Measurements from ENCODE around the gene ANKRD36.
"Not testable (repeated sequence)": the region's sequence is repeated elsewhere in the genome, so short reads cannot be mapped to it uniquely, and the experiment has no call there.

Gene ANKRD36

DNA sequence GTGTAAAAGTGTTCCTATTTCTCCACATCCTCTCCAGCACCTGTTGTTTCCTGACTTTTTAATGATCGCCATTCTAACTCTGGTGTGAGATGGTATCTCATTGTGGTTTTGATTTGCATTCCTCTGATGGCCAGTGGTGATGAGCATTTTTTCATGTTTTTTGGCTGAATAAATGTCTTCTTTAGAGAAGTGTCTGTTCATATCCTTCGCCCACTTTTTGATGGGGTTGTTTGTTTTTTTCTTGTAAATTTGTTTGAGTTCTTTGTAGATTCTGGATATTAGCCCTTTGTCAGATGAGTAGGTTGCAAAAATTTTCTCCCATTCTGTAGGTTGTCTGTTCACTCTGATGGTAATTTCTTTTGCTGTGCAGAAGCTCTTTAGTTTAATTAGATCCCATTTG is 16.1 kb downstream of the ANKRD36 start:
- DNase-seq, result not testable (repeated sequence)

DNA sequence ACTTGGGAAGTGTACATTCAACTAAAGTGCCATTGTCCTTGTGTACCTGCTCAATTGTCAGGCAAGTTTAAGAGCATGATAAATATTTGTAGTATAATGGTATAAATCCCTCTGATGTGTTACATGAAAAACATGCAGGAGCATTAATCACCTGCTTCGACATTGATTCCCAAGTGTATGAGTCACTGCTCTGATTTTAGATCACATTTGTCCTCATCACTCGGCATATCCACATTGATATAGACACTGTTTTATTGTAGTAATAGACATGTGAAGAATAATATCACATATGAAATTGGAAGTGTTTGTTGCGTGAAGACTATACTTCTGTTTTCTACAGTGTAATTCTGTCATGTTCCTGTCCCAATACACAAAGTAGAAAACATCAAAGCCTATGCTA is 31.1 kb downstream of the ANKRD36 start:
- DNase-seq, result not testable (repeated sequence)

DNA sequence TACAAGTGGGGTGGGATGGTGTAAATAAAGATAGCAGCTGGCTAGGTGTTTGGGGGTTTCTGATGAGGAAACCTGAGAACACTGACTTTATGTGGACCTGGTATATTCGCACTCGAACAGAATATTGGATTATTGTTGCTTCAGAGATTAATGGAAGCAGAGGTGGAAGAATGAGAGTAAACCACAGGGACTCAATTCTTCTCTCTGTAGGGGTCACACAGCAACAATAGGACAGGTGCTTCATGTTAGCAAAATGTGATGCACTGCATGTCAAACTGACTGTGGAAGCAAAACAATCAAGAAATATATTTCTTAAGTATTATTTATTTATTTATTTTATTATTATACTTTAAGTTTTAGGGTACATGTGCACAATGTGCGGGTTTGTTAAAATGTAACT is 53.6 kb downstream of the ANKRD36 start:
- DNase-seq, result not testable (repeated sequence)

DNA sequence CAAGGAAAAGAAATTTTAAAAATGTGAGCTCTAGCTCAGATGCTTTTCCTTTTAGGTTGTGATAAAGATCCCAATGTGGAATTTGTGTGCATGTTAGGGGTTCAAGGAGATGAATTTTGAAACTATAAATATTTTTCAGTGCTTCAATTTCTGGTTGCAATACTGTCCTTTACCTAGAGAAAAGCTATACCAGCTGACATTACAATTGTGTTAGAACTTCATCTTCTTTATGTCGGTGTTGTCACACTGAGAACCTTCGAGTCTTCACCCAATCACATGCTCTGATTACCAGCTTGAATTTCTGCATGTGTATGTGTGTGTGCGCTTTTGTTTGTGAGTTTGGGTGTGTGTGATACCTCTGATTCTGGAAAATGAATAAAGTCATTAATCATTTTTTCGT is 55.0 kb downstream of the ANKRD36 start:
- DNase-seq, result not testable (repeated sequence)

DNA sequence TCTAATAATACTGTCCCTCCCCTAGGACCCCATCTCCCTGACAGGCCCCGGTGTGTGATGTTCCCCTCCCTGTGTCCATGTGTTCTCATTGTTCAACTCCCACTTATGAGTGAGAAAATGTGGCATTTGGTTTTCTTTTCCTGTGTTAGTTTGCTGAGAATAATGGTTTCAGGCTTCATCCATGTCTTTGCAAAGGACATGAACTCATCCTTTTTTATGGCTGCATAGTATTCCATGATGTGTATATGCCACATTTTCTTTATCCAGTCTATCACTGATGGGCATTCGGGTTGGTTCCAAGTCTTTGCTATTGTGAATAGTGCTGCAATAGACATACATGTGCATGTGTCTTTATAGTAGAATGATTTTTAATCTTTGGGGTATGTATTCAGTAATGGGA is 55.6 kb downstream of the ANKRD36 start:
- not testable (repeated sequence) for DNase-seq

DNA sequence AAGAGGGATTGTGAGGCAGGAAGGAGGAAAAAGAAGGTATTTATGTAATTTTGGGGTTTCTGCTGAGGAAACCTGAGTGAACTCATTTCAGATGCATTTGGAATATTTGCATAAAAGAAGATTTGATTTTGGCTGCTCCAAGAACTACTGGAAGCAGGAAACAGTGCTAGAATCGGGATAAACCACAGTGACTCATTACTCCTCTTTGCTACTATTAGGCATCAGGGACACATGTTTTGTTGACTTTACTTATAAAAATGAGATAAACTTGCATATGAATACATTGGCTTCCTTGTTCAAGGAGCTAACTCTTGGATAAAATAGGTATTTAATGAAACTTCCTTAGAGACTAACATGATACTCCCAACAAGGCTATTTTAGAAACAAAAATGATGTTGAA is 67.4 kb downstream of the ANKRD36 start:
- not testable (repeated sequence) for DNase-seq

DNA sequence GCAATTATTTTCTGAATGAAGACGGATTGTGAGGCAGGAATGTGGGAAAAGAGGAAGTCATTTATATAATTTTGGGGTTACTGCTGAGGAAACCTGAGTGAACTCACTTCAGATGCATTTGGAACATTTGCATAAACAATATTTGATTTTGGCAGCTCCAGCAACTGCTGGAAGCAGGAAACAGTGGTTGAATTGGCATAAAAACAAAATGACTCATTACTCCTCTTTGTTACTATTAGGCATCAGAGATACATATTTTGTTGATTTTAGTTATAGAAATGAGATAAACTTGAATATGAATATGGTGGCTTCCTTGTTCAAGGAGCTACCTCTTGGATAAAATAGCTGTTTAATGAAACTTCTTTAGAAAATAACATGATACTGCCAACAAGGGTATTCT is 82.4 kb downstream of the ANKRD36 start:
- DNase-seq, result not testable (repeated sequence)

DNA sequence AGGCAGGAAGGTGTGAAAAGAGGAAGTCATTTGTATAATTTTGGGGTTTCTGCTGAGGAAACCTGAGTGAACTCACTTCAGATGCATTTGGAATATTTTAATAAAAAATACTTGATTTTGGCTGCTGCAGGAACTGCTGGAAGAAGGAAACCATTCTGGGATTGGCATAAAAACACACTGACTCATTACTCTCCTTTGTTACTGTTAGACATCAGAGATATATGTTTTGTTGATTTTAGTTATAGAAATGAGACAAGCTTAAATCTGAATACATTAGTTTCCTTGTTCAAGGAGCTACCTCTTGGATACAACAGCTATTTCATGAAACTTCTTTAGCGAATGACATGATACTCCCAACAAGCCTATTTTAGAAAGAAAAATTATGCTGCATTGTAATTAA is 84.3 kb downstream of the ANKRD36 start:
- DNase-seq, result not testable (repeated sequence)

DNA sequence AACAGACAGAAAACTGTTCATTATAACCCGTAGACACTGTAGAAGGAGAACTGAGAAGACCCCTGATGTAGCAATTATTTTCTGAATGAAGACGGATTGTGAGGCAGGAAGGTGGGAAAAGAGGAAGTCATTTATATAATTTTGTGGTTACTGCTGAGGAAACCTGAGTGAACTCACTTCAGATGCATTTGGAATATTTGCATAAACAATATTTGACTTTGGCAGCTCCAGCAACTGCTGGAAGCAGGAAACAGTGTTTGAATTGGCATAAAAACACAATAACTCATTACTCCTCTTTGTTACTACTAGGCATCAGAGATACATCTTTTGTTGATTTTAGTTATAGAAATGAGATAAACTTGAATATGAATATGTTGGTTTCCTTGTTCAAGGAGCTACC is 87.9 kb downstream of the ANKRD36 start:
- not testable (repeated sequence) for DNase-seq

DNA sequence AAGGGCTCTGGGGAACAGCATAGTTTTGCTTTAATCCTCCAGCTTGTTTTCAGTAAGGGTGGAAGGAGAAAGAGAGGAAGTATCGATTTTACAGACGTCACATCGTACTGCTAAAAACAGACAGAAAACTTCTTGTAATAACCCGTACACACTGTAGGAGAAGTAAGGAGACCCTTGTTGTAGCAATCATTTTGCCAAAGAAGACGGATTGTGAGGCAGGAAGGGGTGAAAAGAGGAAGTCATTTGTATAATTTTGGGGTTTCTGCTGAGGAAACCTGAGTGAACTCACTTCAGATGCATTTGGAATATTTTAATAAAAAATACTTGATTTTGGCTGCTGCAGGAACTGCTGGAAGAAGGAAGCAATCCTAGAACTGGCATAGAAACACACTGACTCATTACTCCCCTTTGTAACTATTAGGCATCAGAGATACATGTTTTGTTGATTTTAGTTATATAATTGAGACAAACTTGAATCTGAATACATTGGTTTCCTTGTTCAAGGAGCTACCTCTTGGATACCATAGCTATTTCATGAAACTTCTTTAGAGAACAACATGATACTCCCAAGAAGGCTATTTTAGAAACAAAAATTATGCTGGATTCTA is 89.8 kb downstream of the ANKRD36 start:
- DNase-seq, result not testable (repeated sequence)

DNA sequence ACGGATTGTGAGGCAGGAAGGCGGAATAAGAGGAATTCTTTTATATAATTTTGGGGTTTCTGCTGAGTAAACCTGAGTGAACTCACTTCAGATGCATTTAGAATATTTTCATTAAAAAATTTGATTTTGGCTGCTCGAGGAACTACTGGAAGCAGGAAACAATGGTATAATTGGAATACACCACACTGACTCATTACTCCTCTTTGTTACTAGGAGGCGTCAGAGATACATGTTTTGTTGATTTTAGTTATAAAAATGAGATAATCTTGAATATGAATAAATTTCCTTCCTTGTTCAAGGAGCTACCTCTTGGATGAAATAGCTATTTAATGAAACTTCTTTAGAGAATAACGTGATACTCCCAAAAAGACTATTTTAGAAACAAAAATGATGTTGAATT is 97.4 kb downstream of the ANKRD36 start:
- DNase-seq, result no peak

DNA sequence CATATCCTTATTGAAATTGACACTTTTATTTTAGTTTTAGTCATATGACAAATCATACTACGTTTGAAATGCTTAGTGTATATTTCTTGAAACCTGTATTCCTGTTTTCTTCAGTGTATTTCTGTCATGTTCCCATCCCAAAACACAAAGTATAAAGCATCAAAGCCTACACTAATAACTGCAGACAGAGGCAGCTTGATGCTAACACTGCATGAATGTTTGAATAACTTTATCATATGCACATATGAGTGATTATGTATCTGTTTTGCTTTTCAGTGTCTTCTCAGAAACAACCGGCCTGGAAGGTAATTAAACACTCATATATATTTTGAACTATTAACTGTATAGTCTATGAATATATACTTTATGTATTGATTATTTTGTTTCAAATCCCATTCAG is 102.1 kb downstream of the ANKRD36 start:
- DNase-seq, result not testable (repeated sequence)

DNA sequence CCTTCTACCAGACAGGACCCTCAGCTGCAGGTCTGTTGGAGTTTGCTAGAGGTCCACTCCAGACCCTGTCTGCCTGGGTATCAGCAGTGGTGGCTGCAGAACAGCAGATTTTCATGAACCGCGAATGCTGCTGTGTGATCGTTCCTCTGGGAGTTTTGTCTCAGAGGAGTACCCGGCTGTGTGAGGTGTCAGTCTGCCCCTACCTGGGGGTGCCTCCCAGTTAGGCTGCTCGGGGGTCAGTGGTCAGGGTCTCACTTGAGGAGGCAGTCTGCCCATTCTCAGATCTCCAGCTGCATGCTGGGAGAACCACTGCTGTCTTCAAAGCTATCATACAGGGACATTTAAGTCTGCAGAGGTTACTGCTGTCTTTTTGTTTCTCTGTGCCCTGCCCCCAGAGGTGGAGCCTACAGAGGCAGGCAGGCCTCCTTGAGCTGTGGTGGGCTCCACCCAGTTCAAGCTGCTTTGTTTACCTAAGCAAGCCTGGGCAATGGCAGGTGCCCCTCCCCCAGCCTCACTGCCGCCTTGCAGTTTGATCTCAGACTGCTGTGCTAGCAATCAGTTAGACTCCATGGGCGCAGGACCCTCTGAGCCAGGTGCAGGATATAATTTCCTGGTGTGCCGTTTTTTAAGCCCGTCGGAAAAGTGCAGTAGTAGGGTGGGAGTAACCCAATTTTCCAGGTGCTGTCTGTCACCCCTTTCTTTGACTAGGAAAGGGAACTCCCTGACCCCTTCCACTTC is 118.1 kb downstream of the ANKRD36 start:
- DNase-seq, result not testable (repeated sequence)

DNA sequence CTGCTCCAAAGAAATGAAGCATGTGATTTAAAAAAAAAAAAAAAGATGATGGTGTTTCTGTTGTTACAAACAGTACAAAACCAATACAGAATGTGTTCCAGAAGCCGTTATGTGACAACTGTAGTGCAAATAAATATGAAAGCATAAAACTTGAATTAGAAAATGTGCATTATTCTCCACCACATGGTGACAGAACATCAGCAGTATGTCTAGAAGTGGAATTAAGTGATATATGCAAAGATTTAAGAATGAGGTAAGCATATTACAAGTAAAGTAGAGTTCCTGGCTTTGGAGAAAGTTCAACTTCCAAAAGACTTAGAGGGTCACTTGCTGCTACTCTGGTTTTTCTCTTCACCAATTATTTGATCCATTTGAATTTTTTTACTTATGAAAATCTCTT is 120.0 kb downstream of the ANKRD36 start:
- DNase-seq, result not testable (repeated sequence)

DNA sequence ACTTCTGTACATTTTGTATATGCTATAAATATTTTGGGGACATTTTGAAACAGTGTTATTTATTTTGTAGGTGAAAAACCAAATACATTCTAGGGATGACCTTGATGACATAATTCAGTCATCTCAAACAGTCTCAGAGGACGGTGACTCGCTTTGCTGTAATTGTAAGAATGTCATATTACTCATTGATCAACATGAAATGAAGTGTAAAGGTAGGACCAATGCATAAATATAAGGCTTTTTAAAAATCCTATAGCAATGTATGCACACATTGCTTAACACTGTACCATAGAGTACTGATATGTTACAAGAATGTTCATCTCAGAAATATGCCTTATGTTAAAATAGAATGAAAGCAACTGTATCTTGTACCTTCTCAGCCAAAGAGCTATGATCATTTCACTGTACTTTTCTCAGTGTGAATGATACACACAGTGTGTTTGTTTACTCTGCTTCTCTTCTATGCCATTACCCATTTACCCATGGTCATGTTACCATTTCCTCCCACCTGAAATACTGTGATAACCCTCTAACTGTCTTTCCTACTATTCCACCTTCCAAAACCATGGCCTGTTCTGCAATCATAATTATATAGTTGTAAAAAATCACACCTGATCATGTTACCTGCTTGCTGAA is 120.8 kb downstream of the ANKRD36 start:
- not testable (repeated sequence) for DNase-seq

DNA sequence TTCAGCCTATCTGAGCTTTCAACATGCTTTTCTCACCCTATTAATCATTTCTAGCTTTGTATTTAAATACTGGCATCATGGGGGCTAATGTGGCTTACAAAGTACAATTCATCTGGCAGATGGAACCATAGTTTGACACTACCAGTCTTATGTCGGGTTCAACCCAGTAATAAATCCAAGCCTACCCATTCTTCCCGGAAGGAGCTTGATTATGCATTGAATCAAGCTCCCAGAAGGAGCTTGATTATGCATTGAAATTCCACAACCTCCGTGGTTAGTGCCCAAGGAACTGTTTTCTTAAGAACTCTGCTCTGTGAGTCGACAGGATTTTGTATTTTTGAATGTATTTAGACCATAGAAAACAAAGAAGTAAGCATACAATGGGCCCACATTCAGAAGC is 148.2 kb downstream of the ANKRD36 start:
- not testable (repeated sequence) for DNase-seq

DNA sequence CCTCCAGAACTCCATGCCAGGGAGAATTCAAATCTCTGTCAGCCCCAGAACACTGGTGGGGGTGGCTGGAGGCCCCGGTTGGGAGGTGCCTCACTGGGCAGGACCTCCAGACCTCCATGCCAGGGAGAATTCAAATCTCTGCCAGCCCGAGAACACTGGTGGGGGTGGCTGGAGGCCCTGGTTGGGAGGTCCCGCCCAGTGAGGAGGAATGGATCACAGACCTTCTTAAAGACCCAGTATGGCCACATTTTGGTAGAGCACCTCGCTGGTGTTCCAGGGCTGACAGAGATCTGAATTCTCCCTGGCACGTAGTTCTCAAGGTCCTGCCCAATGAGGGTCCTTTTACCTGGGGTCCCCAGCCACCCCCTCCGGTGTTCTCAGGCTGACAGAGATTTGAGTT is 153.5 kb downstream of the ANKRD36 start:
- not testable (repeated sequence) for DNase-seq

DNA sequence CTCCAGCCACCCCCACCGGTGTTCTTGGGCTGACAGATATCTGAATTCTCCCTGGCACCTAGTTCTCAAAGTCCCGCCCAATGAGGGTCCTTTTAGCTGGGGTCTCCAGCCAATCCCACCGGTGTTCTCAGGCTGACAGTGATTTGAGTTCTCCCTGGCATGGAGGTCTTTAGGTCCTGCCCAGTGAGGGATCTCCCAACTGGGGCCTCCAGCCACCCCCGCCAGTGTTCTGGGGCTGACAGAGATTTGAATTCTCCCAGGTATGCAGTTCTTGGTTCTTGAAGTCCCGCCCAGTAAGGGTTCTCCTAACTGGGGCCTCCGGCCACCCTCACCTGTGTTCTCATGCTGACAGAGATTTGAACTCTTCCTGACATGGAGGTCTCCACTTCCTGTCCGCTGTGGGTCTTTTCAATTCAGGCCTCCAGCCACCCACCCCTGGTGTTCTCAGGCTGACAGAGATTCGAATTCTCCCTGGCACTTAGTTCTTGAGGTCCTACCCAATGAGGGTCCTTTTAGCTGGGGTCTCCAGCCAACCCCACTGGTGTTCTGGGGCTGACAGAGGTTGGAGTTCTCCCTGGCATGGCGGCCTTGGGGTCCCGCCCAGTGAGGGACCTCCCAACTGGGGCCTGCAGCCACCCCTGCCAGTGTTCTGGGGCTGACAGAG is 154.6 kb downstream of the ANKRD36 start:
- DNase-seq, result no peak

DNA sequence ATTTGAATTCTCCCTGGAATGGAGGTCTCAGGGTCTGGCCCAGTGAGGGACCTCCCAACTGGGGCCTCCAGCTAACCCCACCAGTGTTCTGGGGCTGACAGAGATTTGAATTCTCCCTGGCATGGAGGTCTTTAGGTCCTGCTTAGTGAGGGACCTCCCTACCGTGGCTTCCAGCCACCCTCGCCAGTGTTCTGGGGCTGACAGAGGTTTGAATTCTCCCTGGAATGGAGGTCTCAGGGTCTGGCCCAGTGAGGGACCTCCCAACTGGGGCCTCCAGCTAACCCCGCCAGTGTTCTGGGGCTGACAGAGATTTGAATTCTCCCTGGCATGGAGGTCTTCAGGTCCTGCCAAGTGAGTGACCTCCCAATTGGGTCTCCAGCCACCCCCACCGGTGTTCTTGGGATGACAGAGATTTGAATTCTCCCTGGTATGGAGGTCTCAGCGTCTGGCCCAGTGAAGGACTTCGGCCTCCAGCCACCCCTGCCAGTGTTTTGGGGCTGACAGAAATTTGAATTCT is 155.2 kb downstream of the ANKRD36 start:
- not testable (repeated sequence) for DNase-seq

DNA sequence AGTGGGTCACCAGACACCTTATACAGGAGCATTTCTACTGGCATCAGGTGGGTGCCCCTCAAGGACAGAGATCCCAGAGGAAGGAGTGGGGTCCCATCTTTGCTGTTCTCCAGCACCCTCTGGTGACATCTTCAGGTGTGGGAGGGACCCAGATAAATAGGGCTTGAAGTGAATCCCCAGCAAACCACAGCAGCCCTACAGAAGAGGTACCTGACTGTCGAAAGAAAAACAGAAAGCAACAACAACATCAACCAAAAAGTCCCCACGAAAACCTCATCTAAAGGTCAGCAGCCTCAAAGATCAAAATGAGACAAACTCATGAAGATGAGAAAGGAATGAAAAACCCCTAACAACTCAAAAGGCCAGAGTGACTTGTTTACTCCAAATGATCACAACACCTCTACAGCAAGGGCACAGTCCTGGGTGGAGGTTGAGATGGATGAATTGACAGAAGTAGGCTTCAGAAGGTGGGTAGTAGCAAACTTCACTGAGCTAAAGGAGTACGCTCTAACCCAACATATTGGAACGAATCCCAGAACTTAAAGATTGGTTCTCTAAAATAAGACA is 163.4 kb downstream of the ANKRD36 start:
- not testable (repeated sequence) for DNase-seq

DNA sequence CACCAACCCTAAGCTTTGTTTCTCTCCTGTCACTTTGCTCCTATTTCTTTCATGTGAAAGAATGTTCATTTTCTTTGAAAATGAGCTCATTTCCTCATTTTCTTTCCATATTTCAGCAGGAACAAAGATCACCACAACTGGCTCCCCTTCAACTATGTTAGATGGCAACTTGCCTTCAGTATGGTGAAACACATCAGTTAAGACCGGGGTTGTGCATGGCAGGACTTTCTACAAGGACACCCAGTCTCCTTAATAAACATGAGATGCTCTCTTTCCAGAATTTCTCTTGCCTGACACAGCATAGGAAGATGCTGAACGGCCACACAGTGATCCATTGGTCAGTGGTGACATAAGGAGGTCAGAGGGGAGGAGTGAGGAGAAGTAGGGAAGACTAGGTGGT is 172.2 kb downstream of the ANKRD36 start:
- DNase-seq, result not testable (repeated sequence)

DNA sequence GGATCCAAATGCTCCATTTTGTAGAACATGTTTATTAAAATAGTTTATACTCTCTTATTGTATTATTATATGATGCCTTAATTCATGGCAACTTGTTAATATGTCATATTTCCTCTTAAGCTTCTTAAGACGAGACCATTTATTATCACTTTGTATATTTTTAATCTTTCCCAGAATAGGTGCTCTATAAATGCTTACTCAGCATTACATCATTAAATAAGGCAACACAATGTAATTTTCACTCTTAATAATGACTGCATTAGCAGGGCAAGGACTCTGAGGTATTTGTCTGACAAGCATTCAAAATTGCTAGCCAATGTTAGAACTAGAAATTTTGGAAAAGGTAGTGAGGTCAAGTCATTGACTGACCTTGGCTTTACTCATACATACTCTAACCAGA is 180.7 kb downstream of the ANKRD36 start:
- not testable (repeated sequence) for DNase-seq
